Stimulated activated CD4-positive, alpha-beta T cell treated with anti-CD3 and anti-CD28 coated beads, Interleukin-1b, Interleukin-23, amount 100 ng/mL, for 4 hours (primary cell): Measurements from ENCODE around the gene DLGAP1.
"Not testable (repeated sequence)": the region's sequence is repeated elsewhere in the genome, so short reads cannot be mapped to it uniquely, and the experiment has no call there.

Experiments
- DNase-seq, 2 donors: peaks; one replicate each; pipeline ENCODE4 v3.0.0-alpha.2; 2020; ENCODE audit warnings: low read depth in 2 of 2

Gene DLGAP1

DNA sequence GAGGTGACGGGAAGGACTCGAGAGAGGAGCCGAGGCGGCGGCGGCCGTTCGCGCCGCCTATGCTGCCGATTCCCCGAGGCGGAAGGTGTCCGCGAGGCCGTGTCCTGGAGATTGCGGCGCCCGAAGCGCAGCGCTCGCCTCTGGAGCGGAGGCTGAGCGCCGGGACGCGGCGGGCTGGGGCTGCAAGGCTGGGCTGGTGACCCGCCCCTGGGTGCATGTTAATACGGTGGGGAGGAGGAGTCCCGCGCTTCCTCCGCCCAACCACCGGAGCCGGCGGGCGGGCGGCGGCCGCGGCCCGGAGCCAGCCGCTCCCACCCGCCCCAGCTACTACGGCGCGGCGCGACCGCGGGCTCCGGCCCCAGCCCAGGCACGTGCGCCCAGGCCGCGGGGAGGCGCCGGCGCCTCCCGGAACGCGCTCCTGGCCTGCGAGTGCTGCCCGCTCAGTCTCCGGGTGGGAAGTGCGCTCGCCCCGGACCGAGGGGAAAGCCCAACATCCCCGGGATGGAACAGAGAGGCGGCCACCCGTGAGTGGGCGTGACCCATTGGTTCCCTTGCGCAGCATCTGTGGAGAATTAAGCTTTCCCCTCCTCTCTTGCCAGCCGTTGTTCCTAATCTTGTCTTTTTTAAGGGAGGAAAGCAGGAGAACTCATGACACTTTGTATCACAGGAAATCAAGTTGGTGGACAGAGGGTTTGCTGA is at the start of gene DLGAP1:
DLGAP1 (minus strand) TSS at position 195 of the 699 bp plus-strand sequence.
- DNase-seq: no peak

DNA sequence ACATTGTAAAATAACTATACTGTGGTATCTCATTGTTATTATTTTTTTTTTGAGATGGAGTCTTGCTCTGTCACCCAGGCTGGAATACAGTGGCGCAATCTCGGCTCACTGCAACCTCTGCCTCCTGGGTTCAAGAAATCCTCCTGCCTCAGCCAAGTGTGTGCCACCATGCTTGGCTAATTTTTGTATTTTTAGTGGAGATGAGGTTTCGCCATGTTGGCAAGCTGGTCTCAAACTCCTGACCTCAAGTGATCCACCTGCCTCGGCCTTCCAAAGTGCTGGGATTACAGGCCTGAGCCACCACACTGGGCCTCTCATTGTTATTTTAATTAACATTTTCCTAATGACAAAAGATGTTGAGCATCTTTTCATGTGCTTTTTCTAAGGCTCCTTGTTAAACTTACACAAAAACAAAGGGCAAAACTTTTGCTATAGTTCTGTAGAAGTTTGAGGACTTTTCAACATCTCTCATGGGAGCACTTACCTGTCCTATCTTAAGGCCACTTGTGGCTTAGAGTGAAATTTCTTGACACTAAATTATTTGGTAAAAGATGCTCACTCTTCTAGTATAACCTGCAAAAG is 39.7 kb upstream of the DLGAP1 start:
- not testable (repeated sequence) for DNase-seq

DNA sequence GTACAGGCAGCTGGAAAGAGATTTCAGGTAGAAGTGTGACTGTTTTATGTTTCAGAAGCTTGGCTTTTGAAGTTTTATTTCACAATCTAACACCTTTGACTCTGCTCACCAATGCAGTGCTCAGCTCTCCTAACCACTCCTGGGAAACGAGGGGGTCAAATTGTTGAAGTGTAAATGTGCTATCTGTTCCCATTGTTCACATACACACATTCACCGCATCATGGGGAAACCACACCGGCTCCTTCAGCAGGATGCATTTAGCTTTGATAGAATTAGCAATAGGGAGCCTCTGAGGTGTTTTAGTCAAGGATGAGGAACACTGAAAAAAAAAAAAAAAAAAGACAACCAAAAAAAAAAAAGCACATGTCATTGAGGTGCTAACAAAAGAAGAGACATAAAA is 13.4 kb upstream of the DLGAP1 start:
- DNase-seq: no peak

DNA sequence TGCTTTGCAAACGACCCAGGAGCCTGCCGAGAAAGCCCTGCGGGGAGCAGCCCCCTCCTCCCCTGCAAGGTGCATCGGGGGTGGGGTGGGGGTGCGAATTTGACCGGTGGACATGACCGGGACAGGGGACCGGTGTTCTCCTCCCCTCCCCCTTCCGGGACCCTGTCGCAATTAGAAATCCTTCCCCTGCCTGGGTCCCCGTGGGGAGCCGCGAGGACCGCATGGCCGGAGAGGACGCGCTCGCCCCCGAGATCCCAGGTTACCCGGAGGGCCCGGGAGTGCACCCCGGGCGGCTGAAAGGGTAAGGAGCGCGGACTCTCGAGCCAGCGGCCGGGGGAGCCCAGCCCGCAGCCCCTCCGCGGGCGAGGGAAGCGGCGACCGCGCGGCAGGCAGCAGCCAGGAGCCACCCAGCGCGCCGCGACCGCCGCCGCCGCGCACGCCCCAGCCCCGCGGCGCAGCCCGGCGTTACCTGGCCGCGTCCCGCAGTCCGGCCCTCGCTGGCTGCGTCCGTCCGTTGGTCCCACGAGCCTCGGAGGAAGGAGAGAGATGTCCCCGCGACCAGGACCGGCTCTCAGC is 482 bp downstream of the DLGAP1 start:
- no peak for DNase-seq

DNA sequence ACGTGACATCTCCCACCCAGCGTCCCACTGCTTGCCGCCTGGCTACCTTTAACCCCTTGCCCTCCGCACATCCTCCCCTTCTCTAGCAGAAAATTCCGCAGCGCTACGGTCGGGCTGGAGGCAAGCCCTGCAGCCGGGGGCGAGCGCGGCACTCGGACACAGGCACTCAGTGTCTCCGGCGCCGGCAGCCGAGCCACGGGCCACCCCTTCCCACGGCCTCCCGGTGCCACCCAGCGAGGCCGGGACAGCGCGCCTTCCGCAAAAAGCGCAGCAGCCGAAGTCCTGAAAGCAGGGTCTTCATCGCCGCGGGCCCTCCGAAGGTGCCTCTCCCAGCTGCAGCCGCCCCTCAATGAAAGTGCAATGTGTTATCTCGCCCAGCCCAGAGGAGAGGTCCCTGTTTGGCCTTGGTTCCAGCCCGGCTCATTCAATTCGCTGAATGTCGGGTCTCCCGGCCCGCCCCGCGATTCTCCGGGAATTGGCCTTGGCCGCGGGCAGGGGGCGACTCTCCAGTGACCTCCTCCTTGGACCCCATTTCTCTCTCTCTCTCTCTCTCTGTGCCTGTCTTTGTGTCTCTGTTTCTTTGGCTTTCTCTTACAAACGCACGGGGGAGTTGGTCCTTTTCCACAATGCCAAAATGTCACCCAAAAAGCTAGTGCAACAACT is 1.1 kb downstream of the DLGAP1 start:
- no peak for DNase-seq

DNA sequence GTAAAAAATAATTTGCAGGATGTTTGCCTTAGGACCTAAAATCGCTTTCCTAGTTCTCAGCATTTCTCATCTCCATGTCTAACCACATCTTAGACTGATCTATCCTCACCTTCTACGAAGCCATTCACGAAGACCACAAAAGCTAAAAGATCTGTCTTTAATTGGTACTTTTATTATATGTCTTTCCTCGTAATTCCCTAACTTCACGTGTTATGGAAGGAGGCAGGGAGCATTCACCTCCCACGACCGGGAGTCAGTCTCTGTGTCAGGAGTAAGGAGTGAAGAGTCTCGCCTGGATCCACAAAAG is 1.6 kb downstream of the DLGAP1 start:
- no peak for DNase-seq

DNA sequence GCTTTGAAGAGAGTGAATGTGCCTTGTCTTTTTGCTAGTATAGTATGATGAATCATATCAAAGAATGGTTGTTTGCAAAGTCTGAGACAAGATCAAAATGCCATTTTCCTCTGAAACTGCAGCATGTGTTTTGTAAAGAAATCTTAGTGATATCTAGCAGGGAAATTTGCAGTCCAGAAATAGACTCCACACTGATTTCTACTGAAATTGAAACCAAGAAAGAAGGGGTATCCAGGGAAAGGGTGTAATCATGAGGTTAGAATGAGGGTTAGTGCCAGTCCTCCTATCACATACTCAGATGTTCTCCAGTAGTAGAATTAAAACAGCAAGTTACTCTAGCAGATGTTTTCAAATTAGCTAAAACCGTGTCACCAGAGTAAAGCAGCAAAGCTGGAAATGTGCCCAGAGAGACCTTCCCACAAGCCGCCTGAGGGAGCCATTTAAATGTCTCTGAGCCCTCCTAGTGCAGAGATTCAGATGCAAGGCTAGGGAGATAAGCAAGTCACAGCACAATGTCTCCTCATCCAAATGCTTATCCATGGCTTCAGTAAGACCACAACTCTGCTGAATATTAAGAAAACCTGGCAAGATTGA is 4.9 kb downstream of the DLGAP1 start:
- no peak for DNase-seq

DNA sequence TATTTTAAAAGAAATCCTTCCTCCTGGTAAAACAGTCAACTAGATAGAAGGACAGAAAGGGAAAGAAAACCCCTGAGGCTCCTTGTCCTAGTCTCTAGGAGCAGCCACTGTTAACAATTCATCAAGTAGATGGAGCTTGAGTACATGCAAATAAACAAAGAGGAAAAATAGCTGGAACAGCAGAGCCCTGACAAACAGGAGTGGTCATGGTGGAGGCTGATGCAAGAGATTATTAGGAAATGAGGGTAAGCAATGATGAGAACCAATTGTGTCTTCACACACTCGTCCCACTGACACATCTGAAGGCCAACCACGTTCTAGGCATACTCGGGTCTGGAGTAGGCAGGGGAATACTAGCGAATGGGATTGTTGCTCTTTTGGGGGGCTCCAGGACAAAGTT is 9.2 kb downstream of the DLGAP1 start:
- DNase-seq: no peak

DNA sequence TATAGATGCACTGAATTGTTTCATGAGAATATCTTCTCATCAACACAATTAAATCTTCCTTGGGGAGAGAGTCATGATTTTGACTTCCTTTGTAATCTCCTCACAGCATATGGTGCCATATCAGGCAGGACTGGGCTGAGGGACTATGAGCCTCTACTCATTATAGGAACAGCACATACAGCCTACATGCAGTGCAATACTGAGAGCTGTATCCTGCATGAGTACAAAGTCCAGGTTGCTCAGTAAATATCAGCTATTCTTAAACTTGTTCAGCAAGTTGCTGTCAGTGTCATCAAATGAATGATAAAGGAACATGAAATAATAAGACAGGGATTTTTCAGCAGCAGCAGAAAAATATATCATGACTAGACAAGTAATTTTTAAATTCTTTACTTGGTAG is 10.8 kb downstream of the DLGAP1 start:
- no peak for DNase-seq

DNA sequence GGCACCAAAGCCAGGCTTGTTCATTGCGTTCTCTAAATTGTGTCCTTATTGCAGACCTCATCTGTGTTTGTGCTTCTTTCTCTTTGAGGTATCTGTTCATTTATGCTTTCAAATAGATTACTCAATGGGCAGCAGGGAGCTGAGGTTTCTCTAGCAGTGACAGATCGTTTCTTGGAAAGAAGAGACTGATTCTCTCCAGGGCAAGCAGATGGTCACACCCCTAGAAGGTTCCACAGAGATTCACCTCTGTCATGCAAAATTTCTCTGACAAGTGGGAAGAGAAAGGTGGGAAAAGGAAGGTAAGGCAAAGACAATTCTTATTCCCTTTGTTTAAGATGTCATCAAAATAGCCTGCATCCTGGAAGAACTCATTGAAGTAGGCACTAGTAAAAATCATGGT is 14.0 kb downstream of the DLGAP1 start:
- DNase-seq: no peak

DNA sequence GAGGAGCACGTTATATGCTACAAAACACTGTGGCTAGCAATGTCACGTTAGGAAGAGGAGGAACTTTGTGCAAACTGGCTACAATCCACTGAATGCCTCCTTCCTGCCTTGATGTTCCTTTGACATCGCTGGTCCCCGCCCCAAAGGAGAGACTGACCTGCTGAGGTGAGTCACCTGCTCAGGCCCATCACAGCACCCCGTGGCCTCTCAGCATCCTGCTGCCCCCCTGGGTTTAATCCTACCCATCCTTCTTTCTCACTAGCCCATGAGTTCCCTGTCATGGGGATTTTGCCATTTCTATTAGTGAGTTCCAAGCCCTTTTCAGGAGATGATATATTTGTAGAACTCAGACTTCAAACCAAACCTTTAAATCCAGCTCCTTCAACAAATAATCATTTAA is 16.2 kb downstream of the DLGAP1 start:
- no peak for DNase-seq

DNA sequence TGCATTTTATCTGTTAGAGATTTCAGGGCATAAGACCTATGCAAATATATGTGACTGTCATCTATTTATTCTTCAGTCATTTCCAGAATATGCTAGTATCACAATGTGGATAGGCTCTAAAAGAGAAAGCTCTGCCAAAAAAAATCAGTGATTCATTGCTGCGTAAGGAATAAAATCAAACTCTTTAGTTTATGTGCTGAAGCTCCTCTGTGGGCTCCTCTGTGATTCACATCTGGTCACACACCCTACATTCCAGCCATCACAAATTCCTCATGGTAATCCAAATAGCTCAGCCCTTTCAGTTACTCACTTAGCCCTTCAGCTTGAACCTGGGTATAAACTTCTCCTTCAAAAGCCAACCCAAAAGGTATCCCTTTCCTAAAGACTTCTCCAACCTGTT is 21.4 kb downstream of the DLGAP1 start:
- no peak for DNase-seq

DNA sequence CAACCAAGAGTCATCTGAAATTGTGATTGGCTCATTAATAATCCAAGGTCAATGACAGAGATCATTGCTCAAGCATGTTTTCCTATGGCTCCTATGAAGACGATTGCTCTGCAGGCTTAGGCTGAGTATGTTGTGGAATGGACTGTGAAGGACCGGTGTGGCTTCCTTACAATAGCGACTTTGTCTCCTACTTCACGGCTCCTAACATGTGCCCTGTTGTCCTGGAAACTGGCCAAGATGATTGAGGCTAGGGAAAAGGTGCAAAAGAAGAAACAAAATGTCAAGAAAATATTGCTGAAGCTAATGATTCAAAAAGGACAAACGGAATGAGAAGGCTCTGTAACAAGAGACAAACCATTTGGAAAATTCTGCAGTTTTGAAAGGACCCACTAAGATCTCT is 24.3 kb downstream of the DLGAP1 start:
- no peak for DNase-seq

DNA sequence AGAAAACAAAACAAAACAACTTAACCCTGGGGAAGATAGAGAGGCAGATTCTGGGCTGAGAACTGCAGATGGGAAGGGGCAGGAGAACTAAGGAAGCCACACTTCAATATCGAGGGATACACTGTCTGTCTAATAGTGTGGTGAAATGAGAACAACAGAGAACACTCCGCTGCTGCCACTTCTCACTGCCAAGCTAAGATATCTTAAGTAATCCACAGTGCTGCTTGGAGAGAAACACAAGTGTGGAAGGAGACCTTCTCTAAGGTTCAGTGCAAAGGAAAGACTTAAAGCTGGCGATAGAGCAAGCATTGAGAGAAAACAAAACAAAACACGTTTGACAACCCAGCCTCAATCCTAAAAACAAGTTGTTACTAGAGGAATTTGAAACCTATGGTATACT is 37.4 kb downstream of the DLGAP1 start:
- no peak for DNase-seq

DNA sequence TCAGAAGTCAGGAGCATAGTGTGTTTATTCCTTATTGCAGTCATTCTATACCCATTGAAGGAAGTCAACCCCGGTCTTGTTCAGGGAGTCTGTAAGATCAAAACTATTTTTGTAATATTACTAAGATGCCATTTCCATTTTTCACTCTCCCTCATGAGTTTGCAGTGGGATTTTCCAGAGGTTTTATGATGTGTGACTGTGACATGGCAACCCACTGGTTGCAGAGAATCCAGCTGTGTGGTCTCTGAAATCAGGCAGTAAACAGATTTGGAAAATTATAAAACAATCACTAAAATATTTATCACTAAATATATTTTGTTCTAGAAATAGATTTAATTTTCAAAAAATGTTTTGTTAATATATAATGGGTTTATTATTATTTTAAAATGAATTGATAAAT is 38.1 kb downstream of the DLGAP1 start:
- DNase-seq: no peak

DNA sequence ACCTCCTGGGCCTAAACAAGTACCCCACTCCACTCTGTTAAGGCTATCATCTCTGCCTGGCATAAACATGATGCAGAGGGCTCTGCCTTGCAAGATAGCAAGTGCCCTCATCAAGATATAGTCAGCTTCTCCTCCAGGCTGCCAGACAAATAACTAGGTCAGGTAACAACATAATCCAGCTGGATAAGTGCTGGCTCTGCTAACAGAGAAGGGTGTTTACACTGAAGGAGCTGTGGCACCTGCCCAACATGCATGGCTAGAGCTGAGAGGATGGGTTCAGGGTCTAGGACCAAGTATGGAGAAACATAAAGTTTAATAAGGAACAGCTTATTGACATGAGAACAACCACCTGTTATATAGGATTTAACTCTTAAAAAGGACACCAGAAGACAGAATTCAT is 42.8 kb downstream of the DLGAP1 start:
- DNase-seq: no peak

DNA sequence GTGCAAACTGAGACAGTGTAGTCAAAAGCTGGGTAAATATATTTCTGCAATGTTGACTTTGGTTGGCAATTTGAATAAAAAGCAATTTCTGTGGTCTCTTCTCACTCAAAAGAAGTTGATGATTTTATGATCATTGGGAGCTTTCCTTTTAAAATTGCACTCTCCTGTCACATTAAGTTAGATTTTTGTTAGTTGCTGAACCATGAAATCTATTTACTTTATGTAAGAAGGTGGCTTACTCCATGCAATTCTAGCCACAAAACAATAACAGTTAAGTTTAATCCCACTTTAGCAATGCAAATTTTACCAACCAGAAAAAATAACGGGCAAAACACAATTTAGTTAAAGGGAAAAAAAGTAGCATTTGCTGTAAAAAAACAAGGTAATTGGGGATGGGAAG is 48.3 kb downstream of the DLGAP1 start:
- no peak for DNase-seq

DNA sequence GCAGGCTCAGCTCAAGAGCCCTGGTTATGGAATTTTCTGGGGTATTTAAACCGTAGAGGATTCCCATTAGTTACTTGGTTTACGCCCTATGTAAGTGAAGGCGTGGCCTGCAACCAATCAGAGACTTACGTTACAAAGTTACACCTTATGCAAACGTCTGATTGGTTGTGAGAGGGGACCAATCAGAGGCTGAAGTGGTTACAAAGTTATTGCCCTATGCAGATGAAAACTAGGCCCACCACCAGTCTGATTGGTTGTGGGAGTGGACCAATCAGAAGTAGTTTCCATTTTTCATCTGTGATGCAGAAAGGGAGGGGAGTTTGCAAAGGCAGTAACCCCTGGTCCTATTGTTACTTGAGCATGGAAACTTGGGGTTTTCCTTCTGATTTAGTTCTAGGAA is 49.1 kb downstream of the DLGAP1 start:
- DNase-seq: no peak

DNA sequence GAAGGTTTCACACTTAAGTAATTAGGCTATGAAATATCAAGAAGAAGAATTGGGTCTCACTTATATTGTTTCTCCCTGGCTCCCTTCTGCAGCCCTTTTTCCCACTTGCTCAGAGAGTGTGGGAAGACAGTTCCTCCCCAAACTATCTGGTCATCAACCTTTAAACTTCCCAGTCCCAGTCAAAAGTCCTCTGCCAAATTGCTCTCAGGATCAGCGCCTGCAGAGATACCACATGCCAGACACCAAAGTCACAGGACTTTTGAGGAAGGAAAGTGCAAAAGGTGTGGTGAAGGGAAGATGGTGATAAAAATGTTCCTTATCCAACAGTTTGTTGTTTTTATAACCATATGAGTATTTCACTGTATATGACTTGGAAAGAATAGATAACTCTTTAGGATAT is 51.3 kb downstream of the DLGAP1 start:
- DNase-seq: no peak

DNA sequence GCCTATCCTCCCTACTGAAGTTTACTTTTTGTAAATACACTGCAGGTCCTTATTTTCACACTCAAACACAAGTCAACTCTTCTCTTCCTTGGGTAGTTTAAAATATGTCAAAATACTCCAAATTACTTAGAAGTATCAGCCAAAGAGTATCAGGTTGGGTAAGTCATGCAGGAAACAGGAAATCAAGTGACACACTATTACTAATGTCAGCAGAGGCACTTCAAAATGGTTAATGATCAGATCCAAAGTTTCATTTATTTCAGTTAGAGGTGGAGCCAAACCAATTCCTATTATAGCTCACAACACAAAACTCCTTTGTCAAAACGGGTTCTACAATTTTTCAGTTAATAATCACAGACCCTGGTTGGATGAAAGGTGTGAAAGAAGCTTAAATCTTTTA is 54.2 kb downstream of the DLGAP1 start:
- DNase-seq: no peak

DNA sequence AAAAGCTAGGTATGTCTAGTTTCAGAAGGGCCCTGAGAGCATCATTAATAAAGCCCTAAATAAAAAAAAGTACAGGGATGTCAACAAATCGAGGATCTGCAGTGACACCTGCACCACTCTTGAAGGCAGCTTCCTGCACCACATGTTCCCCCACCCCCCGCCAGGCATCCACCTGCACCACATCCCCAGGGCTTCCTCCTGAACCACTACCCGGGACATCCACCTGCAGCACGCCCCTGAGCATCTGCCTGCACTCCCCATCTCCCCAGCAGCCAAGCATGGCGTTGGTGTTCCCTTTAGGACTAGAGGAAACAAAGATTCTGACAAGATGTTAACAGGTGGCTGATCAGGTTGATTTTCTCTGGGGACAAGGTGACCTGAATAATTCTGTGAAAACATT is 55.2 kb downstream of the DLGAP1 start:
- no peak for DNase-seq

DNA sequence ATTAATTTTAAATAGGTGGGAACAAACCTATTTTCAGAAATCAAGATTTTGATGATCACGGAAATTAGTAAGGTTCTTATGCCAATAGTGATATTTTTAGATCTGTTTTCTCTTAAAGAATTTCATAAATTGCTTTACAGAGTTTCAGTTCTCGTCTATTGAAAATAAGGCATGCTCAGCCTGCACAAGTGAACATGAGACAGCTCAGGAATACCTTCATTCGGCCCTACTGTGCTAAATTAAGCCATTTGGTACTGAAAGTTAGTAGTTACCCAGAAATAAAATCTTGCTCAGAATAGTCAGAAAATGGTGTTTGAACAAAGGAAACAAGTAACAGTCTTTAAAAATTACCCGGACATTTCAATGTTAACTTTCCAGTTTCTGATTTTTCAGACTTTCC is 60.4 kb downstream of the DLGAP1 start:
- no peak for DNase-seq

DNA sequence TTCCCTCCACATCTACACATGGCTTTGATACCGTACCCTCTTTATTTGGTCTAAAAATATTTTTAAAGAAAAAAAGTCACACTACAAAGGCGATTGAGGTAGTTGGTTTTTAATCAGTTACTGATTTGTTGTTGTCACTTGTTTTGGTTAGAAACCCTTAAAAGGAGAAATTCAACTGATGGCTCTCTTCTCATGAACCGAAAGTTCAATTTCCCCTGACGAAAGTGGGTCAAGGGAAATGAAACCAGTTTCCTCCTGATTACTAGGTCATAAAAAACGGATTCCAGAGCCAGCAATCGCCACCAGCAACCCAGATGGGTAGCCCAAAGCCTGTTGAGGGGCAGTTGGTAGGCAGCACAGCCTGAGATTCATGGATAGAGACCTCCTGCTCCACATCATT is 63.2 kb downstream of the DLGAP1 start:
- no peak for DNase-seq
